ENCODE data around the gene SUCO. TPM values are rescaled to one million over a fixed set of nuclear protein-coding genes. Genes with fewer than 3 reads are reported as not detected.

The SUCO gene
- total RNA-seq, 2 experiments from 2014 or later: 22.9 to 42.3 TPM

- Histone ChIP-seq H3K79me2 (ENCODE audit: insufficient read depth, low read depth, low read length) (no peaks in the 10 kb centered on the region), H3K4me1 (ENCODE audit: insufficient read depth, low read length, poor library complexity, severe bottlenecking) (peaks cover 15% of the 10 kb centered on the region), H3K36me3 (ENCODE audit: insufficient read depth, low read length) (no peaks in the 10 kb centered on the region), H3K4me2 (ENCODE audit: low read length) (no peak overlapping the region), H3K4me3 (ENCODE audit: low read depth, low read length, poor library complexity, severe bottlenecking) (no peak overlapping the region), H3K27ac (ENCODE audit: low read depth, low read length, poor library complexity, severe bottlenecking) (no peak overlapping the region), H3K9me3 (ENCODE audit: low read length) (no peaks in the 10 kb centered on the region), H4K20me1 (ENCODE audit: insufficient read depth, low read length) (no peaks in the 10 kb centered on the region), H2AFZ (ENCODE audit: low read length) (no peak overlapping the region), H3K9me2 (ENCODE audit: insufficient read depth, low read length) (no peaks in the 10 kb centered on the region)
- CTCF ChIA-PET (ENCODE audit: unreplicated experiment): no interaction called here
- POLR2A ChIA-PET: interaction anchor here (0.6 to 1.5 kb wide), 3 partner anchors 32 to 71 kb away, joined by 3 to 5 read pairs (median 3); no protein-coding TSS in a partner anchor
- TF ChIP-seq EZH2phosphoT487 (IDR thresholded peaks at IDR 0.05; ENCODE audit: borderline replicate concordance, low read depth, low read length): no peak
- no peak for TF ChIP-seq CTCF (conservative IDR thresholded peaks at IDR 0.05; ENCODE audit: low read length)
- no peak for DNase-seq (ENCODE audit: low spot score)
- no TSS peak for BruUV-seq (replicated peaks)
- intact Hi-C loops (cut with micrococcal nuclease; ENCODE audit: unreplicated experiment): no loop called here
These were observed 107.2 kb downstream of the SUCO start for GRCh38 chr1:172640111-172640510.

GRCh38 chr1:172641492-172641891 is 108.5 kb downstream of the SUCO start:
- CTCF ChIA-PET (ENCODE audit: unreplicated experiment): no interaction called here
- BruUV-seq (replicated peaks): no TSS peak

More at GRCh38 chr1:172641492-172641891, 108.5 kb downstream of the SUCO start:
- intact Hi-C loops (cut with micrococcal nuclease; ENCODE audit: unreplicated experiment): no loop called here
- no peak overlapping the region for H3K27ac ChIP-seq (ENCODE audit: low read depth, low read length, poor library complexity, severe bottlenecking)
- H3K4me3 ChIP-seq (ENCODE audit: low read depth, low read length, poor library complexity, severe bottlenecking): no peak overlapping the region
- POLR2A ChIA-PET: interaction anchor here (0.7 to 0.8 kb wide), 2 partner anchors 35 to 139 kb away, joined by 3 read pairs; no protein-coding TSS in a partner anchor
- H4K20me1 ChIP-seq (ENCODE audit: insufficient read depth, low read length): no peaks in the 10 kb centered on the region
- peaks cover 15% of the 10 kb centered on the region for H3K4me1 ChIP-seq (ENCODE audit: insufficient read depth, low read length, poor library complexity, severe bottlenecking)
- H3K9me3 ChIP-seq (ENCODE audit: low read length): no peaks in the 10 kb centered on the region
- TF ChIP-seq CTCF (conservative IDR thresholded peaks at IDR 0.05; ENCODE audit: low read length) (no peak), EZH2phosphoT487 (IDR thresholded peaks at IDR 0.05; ENCODE audit: borderline replicate concordance, low read depth, low read length) (no peak)
- H3K4me2 ChIP-seq (ENCODE audit: low read length): no peak overlapping the region
- no peaks in the 10 kb centered on the region for H3K79me2 ChIP-seq (ENCODE audit: insufficient read depth, low read depth, low read length)
- no peaks in the 10 kb centered on the region for H3K9me2 ChIP-seq (ENCODE audit: insufficient read depth, low read length)
- H2AFZ ChIP-seq (ENCODE audit: low read length): no peak overlapping the region
- H3K36me3 ChIP-seq (ENCODE audit: insufficient read depth, low read length): no peaks in the 10 kb centered on the region
- DNase-seq (ENCODE audit: low spot score): no peak

Data from OCI-LY7 (cell line).